OCI-LY3 (cell line): ENCODE results near the gene ASIC2.
"Not testable (repeated sequence)": the region's sequence is repeated elsewhere in the genome, so short reads cannot be mapped to it uniquely, and the experiment has no call there.

Source experiments
- H2AFZ ChIP-seq: fragments of 200-600, 300-600 bp; shearing (Covaris generic); 2 replicates; pipeline ENCODE4 v1.6.0; 2014; ENCODE audit warnings: antibody characterized with exemption, low read depth, low read length
- H3K27ac ChIP-seq: fragments of 200-600, 300-600 bp; sonication (generic); 2 replicates; pipeline ENCODE4 v1.5.1; 2014; ENCODE audit warnings: mild to moderate bottlenecking, low read length, moderate library complexity, mixed read lengths
- H3K27me3 ChIP-seq: fragments of 200-600, 300-600 bp; sonication (generic); 2 replicates; pipeline ENCODE4 v1.6.1; 2014; ENCODE audit warnings: low read depth, low read length, mixed read lengths
- H3K36me3 ChIP-seq: fragments of 200-600, 300-600 bp; sonication (generic); replicated peaks from 2 replicates; pipeline ENCODE3; 2014; ENCODE audit warnings: low read depth, low read length, mixed read lengths
- H3K4me1 ChIP-seq: fragments of 300-600, 200-600 bp; sonication (generic); 2 replicates; pipeline ENCODE4 v1.6.1; 2014; ENCODE audit warnings: low read length, mixed read lengths
- H3K4me2 ChIP-seq: fragments of 200-600, 300-600 bp; sonication (generic); 2 replicates; pipeline ENCODE4 v1.6.1; 2014; ENCODE audit warnings: low read length, mixed read lengths
- H3K4me3 ChIP-seq: fragments of 300-600, 200-600 bp; sonication (generic); 2 replicates; pipeline ENCODE4 v1.5.1; 2014; ENCODE audit warnings: antibody characterized with exemption, mild to moderate bottlenecking, low read length, moderate library complexity
- H3K79me2 ChIP-seq: fragments of 300-600, 200-600 bp; shearing (Covaris generic); 2 replicates; pipeline ENCODE4 v1.6.1; 2014; ENCODE audit warnings: mild to moderate bottlenecking, low read length, mixed read lengths
- H3K9ac ChIP-seq: fragments of 300-600, 200-600 bp; shearing (Covaris generic); 2 replicates; pipeline ENCODE4 v1.6.0; 2014; ENCODE audit warnings: mild to moderate bottlenecking, low read length, moderate library complexity
- H3K9me3 ChIP-seq: fragments of 200-600, 300-600 bp; shearing (Covaris generic); 2 replicates; pipeline ENCODE4 v1.6.1; 2014; ENCODE audit warnings: low read length, mixed read lengths; ENCODE audit not compliant: insufficient read depth
- H4K20me1 ChIP-seq: fragments of 200-600, 300-600 bp; sonication (generic); 2 replicates; pipeline ENCODE4 v1.6.1; 2016; ENCODE audit warnings: low read length, mixed read lengths; ENCODE audit not compliant: insufficient read depth
- EZH2phosphoT487 ChIP-seq: fragments of 200-600 bp; shearing (Covaris generic); IDR thresholded peaks from 2 replicates; pipeline ENCODE4 v1.6.1; 2018; ENCODE audit warnings: antibody characterized with exemption, mixed run types, low read depth
- TF ChIP-seq, protein P1 (sequence below): fragments of 200-600, 300-600 bp; sonication (generic); IDR thresholded peaks from 2 replicates; pipeline ENCODE4 v1.5.1; 2014; ENCODE audit warnings: antibody characterized with exemption, low read length, low read depth

ASIC2 gene

DNA sequence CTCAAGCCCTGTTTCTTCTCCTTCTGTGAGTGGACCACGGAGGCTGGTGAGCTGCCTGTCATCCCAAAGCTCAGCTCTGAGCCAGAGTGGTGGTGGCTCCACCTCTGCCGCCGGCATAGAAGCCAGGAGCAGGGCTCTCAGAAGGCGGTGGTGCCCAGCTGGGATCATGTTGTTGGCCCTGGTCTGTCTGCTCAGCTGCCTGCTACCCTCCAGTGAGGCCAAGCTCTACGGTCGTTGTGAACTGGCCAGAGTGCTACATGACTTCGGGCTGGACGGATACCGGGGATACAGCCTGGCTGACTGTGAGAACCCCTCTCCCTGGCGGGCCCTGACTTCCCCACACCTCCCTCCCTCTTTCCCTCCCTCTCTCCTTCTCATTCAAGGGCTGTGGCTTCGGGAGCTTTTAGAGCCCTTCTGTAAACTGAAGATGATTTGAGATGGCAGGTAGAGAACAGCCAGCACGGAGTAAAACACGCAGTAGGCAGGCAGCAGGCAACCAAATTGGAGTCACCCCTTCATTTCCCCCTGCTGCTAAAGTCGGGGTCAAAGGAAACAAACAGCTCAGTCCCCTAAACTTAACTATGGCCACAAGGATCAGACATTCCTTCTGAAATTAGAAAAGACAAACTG, 297.6 kb downstream of the ASIC2 start:
- Histone ChIP-seq H3K36me3 (no peaks in the 10 kb centered on the region), H3K4me2 (no peak overlapping the region), H4K20me1 (no peaks in the 10 kb centered on the region), H3K27me3 (peaks cover 12% of the 10 kb centered on the region; the same call in 1 of the 2 replicates), H3K27ac (no peak overlapping the region), H2AFZ (no peak overlapping the region), H3K9me3 (no peaks in the 10 kb centered on the region), H3K4me1 (peaks cover 4% of the 10 kb centered on the region; the same call in 1 of the 2 replicates), H3K4me3 (no peak overlapping the region), H3K79me2 (no peaks in the 10 kb centered on the region), H3K9ac (no peak overlapping the region)
- TF ChIP-seq EZH2phosphoT487: no peak
- TF ChIP-seq, protein P1, sequence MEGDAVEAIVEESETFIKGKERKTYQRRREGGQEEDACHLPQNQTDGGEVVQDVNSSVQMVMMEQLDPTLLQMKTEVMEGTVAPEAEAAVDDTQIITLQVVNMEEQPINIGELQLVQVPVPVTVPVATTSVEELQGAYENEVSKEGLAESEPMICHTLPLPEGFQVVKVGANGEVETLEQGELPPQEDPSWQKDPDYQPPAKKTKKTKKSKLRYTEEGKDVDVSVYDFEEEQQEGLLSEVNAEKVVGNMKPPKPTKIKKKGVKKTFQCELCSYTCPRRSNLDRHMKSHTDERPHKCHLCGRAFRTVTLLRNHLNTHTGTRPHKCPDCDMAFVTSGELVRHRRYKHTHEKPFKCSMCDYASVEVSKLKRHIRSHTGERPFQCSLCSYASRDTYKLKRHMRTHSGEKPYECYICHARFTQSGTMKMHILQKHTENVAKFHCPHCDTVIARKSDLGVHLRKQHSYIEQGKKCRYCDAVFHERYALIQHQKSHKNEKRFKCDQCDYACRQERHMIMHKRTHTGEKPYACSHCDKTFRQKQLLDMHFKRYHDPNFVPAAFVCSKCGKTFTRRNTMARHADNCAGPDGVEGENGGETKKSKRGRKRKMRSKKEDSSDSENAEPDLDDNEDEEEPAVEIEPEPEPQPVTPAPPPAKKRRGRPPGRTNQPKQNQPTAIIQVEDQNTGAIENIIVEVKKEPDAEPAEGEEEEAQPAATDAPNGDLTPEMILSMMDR: no peak

- Histone ChIP-seq H3K4me1 (peaks cover 4% of the 10 kb centered on the region; the same call in 1 of the 2 replicates), H2AFZ (no peak overlapping the region), H4K20me1 (no peaks in the 10 kb centered on the region), H3K27me3 (peaks cover 3% of the 10 kb centered on the region; the same call in 1 of the 2 replicates), H3K9ac (no peak overlapping the region), H3K27ac (no peak overlapping the region), H3K36me3 (no peaks in the 10 kb centered on the region), H3K4me3 (no peak overlapping the region), H3K79me2 (no peaks in the 10 kb centered on the region), H3K4me2 (no peak overlapping the region), H3K9me3 (0 out of 2 replicates have a peak, but pooled peaks cover 4% of the 10 kb centered on the region)
- TF ChIP-seq, protein P1: no peak
- TF ChIP-seq EZH2phosphoT487: no peak
Measured at GRCh38 chr17:32993977-32994376, 299.1 kb downstream of the ASIC2 start.

- no peaks in the 10 kb centered on the region for H3K27me3 ChIP-seq
- H3K4me1 ChIP-seq: no peaks in the 10 kb centered on the region
- H3K36me3 ChIP-seq: no peaks in the 10 kb centered on the region
- TF ChIP-seq, protein P1: no peak
- TF ChIP-seq EZH2phosphoT487: no peak
- H3K9ac ChIP-seq: no peak overlapping the region
- H3K79me2 ChIP-seq: no peaks in the 10 kb centered on the region
- no peak overlapping the region for H2AFZ ChIP-seq
- H4K20me1 ChIP-seq: no peaks in the 10 kb centered on the region
- no peak overlapping the region for H3K4me2 ChIP-seq
- H3K27ac ChIP-seq: no peak overlapping the region
- no peak overlapping the region for H3K4me3 ChIP-seq
- H3K9me3 ChIP-seq: peaks cover 11% of the 10 kb centered on the region
Measured at GRCh38 chr17:32992321-32993033, 300.6 kb downstream of the ASIC2 start.

DNA sequence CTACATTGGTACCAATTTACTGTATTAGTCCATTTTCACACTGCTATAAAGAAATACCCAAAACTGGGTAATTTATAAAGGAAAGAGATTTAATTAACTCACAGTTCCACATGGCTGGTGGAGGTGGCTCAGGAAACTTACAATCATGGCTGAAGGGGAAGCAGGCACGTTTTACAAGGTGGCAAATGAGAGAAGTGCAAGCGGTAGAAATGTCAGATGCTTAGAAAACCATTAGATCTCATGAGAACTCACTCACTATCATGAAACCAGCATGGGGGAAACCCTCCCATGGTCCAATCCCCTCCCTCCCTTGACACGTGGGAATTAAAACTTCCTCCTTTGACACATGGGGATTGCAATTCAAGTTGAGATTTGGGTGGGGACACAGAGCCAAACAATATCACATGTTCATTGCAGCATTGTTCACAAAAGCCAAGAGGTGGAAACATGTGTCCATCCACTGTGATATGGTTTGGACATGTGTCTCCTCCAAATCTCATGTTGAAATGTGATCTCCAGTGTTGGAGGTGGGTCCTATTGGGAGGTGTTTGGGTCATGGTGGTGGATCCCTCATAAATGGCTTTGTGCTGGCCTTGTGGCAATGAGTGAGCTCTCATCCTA, 304.5 kb downstream of the ASIC2 start:
- H3K9me3 ChIP-seq: peaks cover 11% of the 10 kb centered on the region
- no peaks in the 10 kb centered on the region for H3K79me2 ChIP-seq
- no peaks in the 10 kb centered on the region for H3K27me3 ChIP-seq
- H3K27ac ChIP-seq: no peak overlapping the region
- no peaks in the 10 kb centered on the region for H3K36me3 ChIP-seq
- no peak overlapping the region for H2AFZ ChIP-seq
- H3K4me1 ChIP-seq: peaks cover 11% of the 10 kb centered on the region
- H4K20me1 ChIP-seq: no peaks in the 10 kb centered on the region
- TF ChIP-seq, protein P1: no peak
- no peak for TF ChIP-seq EZH2phosphoT487
- no peak overlapping the region for H3K9ac ChIP-seq
- no peak overlapping the region for H3K4me2 ChIP-seq
- H3K4me3 ChIP-seq: no peak overlapping the region

- not testable (repeated sequence) for H3K9ac ChIP-seq, H3K79me2 ChIP-seq, H3K4me2 ChIP-seq
Measured at GRCh38 chr17:32987868-32988267, 305.2 kb downstream of the ASIC2 start.

GRCh38 chr17:32987453-32987805, 305.7 kb downstream of the ASIC2 start:
- H4K20me1 ChIP-seq, H2AFZ ChIP-seq, H3K9ac ChIP-seq, H3K4me3 ChIP-seq, H3K36me3 ChIP-seq, H3K79me2 ChIP-seq, H3K27ac ChIP-seq, H3K4me2 ChIP-seq, H3K27me3 ChIP-seq: not testable (repeated sequence)
- Histone ChIP-seq H3K4me1 (peaks cover 11% of the 10 kb centered on the region), H3K9me3 (peaks cover 11% of the 10 kb centered on the region)

More at GRCh38 chr17:32987868-32988267, 305.2 kb downstream of the ASIC2 start:
- not testable (repeated sequence) for H3K27me3 ChIP-seq, H3K27ac ChIP-seq, H2AFZ ChIP-seq, H3K36me3 ChIP-seq, H3K4me3 ChIP-seq, H4K20me1 ChIP-seq
- H3K4me1 ChIP-seq: peaks cover 11% of the 10 kb centered on the region
- peaks cover 11% of the 10 kb centered on the region for H3K9me3 ChIP-seq
